ENCODE data around the gene KIF4A.
"Not testable (repeated sequence)": the region's sequence is repeated elsewhere in the genome, so short reads cannot be mapped to it uniquely, and the experiment has no call there.

Gene KIF4A

DNA sequence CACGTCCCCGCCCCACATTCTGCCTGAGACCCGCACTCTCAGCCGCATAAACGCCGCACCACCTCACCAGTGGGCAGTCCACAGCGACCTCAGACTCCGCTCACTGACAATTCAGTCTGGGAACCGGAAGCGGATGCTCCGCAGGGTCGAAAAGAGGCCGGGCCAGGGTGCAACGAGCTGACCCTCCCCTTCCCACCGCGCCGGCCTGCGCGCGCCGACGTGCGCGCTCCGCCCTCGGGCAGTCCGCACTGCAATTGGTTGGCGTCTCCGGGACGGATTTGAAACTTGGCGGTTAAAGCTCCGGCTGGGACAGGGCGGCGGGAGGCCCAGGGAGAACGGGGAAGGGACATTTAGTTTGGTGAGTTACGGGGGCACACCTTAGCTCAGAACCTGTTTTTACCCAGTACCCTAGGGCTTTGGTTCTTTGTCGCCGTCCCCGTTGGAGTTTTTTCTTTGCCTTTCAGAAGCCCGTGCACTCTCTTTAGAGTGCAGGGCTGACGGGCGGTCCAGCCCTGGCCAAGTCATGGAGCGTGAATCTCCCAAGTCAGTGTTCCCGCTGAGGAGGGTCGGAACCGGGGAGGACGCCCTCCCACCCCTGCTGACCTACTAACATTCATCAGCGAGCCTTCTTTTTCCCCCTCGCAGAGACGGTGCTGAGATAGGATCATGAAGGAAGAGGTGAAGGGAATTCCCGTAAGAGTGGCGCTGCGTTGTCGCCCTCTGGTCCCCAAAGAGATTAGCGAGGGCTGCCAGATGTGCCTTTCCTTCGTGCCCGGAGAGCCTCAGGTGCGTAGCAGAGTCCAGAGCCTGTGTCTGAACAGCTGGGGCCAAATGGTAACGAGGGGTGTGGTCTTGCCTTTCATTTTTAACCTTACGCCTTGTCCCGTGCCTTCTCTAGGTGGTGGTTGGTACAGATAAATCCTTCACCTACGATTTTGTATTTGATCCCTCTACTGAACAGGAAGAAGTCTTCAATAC, at the start of gene KIF4A, which contains the start of gene PDZD11:
KIF4A (plus strand) TSS at position 312 of the 978 bp plus-strand sequence; CDS start at position 667, 355 bp downstream.
PDZD11 (minus strand) TSS at position 135 of the 978 bp plus-strand sequence. CDS start 586 bp downstream, outside the sequence.
- peak; percentile 48 for DNase-seq (ENCODE audit: low read depth)

GRCh38 chrX:70240751-70241150, 49.2 kb upstream of the KIF4A start:
- DNase-seq (ENCODE audit: low read depth): no peak

DNA sequence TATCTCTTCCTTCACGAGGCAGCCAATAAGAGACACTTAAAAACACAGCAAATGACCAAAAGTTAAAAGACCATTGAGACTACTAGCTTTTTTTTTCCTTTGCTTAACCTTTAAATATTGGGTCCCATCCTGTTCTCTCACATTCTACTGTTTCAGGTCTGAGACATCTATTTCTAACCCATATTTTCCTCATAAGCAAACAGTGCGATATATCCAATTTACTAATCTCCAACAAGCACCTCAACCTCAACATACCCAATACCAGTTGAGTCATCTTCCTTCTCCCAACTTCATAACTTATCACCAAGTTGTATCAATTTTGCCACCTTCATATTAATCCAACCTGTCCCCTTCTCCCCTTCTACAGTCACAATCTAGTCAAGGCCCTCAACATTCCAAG, 48.4 kb upstream of the KIF4A start:
- no peak for DNase-seq (ENCODE audit: low read depth)

DNA sequence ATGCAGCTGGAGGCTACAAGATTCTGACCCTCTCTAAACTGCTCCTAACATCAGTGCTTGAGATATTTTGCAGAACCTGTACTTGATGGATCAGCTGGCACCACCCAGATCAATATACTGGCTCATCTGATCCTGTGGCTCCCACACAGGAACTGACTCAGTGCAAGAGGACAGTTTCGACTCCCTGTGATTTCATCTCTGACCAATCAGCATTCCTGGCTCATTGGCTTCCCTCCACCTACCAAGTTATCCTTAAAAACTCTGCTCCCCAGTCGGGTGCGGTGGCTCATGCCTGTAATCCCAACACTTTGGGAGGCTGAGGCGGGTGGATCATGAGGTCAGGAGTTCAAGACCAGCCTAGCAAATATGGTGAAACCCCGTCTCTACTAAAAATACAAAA, 46.3 kb upstream of the KIF4A start:
- not testable (repeated sequence) for DNase-seq (ENCODE audit: low read depth)

DNA sequence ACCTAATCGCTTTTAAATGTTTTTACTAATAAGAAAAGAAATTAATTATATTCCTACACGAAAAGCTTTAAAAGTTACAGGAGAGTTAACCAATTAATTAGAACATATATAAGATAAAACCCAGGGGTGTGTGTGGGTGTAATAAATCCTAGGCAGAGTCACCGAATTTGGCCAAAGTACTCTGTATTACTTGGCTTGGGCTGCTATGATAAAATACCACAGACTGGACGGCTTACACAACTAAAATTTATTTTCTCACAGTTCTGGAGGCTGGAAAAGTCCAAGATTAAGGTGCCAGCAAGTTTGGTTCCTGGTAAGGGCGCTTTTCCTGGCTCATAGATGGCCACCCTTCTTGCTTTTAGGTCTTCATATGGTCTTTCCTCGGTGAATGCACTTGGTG, 45.0 kb upstream of the KIF4A start:
- DNase-seq (ENCODE audit: low read depth): no peak

- DNase-seq (ENCODE audit: low read depth): no peak
Observed at GRCh38 chrX:70247252-70247651, 42.7 kb upstream of the KIF4A start.

DNA sequence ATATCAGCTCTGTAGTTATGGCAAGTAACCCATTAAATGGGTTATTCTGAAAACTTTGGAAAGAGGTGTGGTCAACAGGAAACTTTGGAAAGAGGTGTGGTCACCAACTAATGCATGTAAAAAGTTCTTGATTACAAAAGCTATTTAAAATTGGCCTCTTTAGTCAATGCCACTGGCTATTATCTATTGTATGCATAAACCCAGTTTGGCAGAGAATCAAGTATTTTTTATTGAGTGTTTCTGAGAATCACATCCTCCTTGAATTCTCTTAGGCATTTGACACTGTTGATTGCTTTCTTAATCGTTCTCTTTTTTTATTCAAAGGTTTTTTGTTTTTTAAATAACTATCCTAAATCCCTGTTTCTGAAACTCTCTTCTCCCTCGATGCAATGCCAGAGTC, 37.4 kb upstream of the KIF4A start:
- DNase-seq (ENCODE audit: low read depth): no peak

DNA sequence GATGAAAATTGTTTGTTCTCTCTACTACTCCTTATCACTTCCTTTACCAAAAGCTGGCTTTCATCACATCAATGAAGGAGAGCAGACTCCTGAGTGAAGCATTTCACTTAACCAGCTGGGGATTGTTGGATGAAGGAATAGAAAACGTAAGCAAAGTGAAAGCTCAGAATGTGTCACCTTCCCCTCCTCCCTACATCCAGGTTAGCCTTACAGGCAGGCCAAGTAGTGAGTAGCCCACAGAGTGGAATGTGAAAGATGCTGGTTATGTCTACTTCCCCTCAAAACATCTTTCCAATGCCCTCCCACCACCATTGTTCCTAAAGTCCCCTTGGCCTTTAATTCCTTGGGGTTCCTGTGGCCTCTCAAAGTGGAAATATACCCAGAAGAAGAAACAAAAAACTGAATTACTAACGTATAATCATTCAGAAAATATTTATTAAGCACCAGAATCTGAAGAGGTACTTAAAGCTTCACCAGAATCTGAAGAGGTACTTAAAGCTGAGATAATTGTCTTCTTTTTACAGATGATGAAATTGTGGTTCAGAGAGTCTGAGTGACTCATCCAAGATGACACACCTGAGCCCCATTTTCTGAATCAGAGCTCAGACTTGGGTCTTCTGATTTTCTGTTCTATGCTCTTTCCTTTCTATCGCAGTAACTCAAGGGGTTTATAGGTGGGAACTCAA, 36.4 kb upstream of the KIF4A start:
- DNase-seq (ENCODE audit: low read depth): no peak

- DNase-seq (ENCODE audit: low read depth): no peak
Observed at GRCh38 chrX:70254063-70254400, 35.9 kb upstream of the KIF4A start.

DNA sequence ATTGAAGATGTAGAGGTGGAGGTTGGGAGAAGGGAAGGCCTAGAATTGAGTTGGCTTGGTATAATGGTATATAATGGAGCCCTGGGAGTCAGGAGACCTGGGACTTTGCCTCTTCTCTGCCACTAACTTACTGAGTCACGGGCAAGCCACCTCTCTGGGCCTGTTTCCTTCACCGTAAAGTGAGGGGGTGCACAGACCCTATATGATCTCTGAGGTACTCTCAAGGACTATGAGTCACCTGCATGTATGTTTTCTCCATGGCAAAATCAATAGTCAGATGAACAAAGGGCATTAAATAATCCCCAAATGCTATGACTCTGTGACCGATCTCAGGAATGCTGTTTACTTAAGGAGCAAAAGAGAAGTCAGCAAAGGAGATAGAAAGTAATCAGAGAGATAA, 35.0 kb upstream of the KIF4A start:
- no peak for DNase-seq (ENCODE audit: low read depth)

- no peak for DNase-seq (ENCODE audit: low read depth)
Observed at GRCh38 chrX:70255452-70255851, 34.5 kb upstream of the KIF4A start.

DNA sequence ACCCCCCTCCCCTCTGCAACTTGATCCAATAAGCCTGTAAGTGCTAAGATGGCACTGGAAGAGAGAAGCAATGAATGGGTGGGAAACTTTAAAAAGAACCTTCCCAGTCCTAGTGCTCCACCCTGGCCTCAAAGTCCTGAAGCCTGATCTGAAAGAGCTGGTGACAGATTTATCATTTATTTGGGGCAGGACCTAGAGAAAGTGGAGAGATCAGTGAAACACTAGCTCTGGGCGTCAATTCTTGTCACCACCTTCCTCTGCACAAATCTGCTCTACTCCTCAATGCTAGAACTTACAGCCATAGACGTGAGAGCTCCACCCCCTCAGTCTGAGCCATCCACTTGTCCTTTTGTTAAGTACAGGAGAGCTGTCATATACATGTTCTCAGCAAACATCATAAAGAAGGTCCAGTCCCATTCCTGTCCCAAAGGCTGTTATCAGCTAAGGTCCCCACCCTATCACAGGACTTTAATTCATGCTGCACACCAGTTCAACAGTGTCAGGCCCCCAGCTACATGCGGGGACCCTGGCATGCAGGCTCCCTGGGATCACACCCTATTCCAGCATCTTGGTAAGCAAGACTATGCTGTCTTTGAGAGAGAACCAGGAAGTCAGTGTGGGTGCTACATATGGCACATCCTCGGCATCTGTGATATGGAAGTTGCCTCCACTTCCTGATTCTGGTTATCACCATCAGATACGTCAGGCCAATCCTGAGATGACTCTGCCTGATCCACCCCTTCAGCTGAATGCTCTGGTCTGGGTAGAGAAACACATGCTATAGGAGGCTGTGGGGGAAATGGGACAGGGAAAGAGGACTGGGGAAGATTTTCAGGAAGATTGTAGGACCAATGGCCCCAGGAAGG, 32.2 kb upstream of the KIF4A start:
- DNase-seq (ENCODE audit: low read depth): no peak

- DNase-seq (ENCODE audit: low read depth): no peak
Observed at GRCh38 chrX:70260104-70260503, 29.8 kb upstream of the KIF4A start, which contains the start of gene P2RY4. Gene P2RY4, minus strand, starts transcription at chrX:70260204. Its CDS starts 580 bp downstream, at chrX:70259624.

- DNase-seq (ENCODE audit: low read depth): no peak
Observed at GRCh38 chrX:70262952-70263567, 26.8 kb upstream of the KIF4A start.

- no peak for DNase-seq (ENCODE audit: low read depth)
Observed at GRCh38 chrX:70264784-70265183, 25.1 kb upstream of the KIF4A start.

DNA sequence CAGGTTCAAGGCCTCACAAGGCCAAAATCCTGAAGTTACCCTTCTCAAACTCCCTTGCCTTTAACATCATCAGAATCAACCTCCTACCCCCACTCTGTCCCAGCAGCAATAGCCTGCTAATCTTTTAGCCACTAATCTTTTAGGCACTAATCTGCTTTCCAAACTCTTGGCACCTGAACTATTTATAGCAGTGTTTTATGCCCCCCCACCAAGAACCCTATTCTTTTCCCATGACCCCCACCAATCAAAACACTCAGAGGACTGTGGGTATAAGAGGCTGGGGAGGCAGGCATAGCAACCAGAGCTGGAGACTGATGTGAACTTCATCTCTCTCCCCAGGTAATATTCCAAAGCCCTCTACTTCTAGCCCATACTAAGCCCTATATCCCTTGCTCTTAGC, 21.9 kb upstream of the KIF4A start, which contains the start of gene ARR3:
ARR3 (plus strand) TSS at position 301 of the 400 bp plus-strand sequence. CDS start 1,052 bp downstream, outside the sequence.
- no peak for DNase-seq (ENCODE audit: low read depth)

GRCh38 chrX:70274029-70274428, 15.9 kb upstream of the KIF4A start:
- DNase-seq (ENCODE audit: low read depth): not testable (repeated sequence)

- DNase-seq (ENCODE audit: low read depth): no peak
Observed at GRCh38 chrX:70279081-70279480, 10.8 kb upstream of the KIF4A start.

DNA sequence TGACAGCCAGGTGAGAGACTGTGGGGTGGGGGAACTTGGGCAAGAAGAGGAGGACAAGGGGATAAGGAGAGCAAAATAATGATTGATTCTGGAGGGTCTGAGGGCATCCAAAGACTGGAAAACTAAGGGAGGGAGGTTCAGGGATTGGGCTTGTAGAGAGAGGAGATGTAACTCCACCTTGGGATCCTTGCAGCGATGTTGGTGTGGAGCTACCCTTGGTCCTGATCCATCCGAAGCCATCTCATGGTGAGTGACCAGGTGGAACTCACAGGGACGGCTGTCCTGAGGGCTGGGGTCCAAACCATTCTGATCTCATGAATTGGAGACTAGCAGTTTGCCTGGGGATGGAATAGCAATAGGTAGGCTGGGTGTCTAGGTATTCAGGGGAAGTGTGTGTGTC, 9.3 kb upstream of the KIF4A start:
- DNase-seq (ENCODE audit: low read depth): no peak

GRCh38 chrX:70281951-70282350, 8.0 kb upstream of the KIF4A start, which contains the start of gene RAB41:
Gene RAB41, plus strand, starts transcription at chrX:70282172. Its CDS starts 46 bp downstream, at chrX:70282218.
- no peak for DNase-seq (ENCODE audit: low read depth)

DNA sequence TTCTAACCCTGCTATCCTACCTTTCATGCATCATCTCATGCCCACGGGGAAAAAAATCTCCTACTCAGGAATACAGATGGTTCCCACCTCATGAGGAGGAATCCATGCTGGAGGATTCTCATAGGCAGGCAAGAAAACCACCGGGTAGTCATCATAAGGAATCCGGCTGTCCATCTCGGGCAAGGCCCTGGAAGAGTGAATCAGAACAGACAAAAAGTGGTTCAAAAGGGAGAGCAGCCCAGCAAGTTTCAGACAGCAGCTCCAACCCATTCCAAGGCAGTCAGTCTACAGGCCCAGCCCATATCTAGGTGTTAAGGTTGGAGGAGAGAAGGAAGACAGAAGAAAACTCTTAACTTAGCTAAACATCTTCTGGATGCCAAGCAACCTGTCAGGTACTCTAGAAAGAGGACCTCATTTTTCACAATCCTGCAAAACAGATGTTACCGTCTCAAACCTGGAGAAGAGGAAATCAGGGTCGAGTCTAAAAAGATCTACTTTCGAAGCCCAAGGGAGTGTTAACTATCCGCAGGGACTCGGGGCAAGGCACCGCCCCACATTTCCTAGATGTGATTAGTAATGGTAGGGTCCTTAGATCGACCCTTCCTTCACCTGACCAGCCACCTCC, 624 bp upstream of the KIF4A start:
- DNase-seq (ENCODE audit: low read depth): no peak
